T47D (cell line): Measurements from ENCODE around the gene OPTC.

ENCODE experiments used
- DNase-seq, 2 experiments: peaks; one replicate each; pipeline versions ENCODE4 v3.0.0 to v3.0.0-alpha.2; 2011 to 2012; ENCODE audit warnings: low read depth in 1 of 2, low spot score in 1 of 2
- JUND ChIP-seq: IDR thresholded peaks from 2 replicates; pipeline ENCODE4 v1.6.1; 2012; ENCODE audit warnings: low read depth
- in situ Hi-C: cut with HindIII; loops from 2 replicates; pipeline ENCODE4 v1.10.0; 2016; ENCODE audit warnings: low sequenced_read_pairs, low pct_unique_long_range_greater_than_20kb

Gene OPTC

GRCh38 chr1:203486618-203487370 lies 7.2 kb upstream of the OPTC start:
- no peak for TF ChIP-seq JUND
- DNase-seq: no peak
- in situ Hi-C loops: no loop called here

- in situ Hi-C loops: no loop called here
- no peak for TF ChIP-seq JUND
- DNase-seq: no peak
These were observed 5.4 kb upstream of the OPTC start for GRCh38 chr1:203488539-203488938.

- no peak for DNase-seq
- in situ Hi-C loops: no loop called here
- no peak for TF ChIP-seq JUND
These were observed 3.3 kb upstream of the OPTC start for GRCh38 chr1:203490607-203491006.

- in situ Hi-C loops: no loop called here
- no peak for DNase-seq
- no peak for TF ChIP-seq JUND
These were observed 2.3 kb upstream of the OPTC start for GRCh38 chr1:203491664-203492063.

- in situ Hi-C loops: no loop called here
These were observed 1.7 kb upstream of the OPTC start for GRCh38 chr1:203492082-203492747.

GRCh38 chr1:203492748-203493130 lies 1.2 kb upstream of the OPTC start:
- no peak for DNase-seq
- no peak for TF ChIP-seq JUND
- in situ Hi-C loops: no loop called here

More at GRCh38 chr1:203492082-203492747, 1.7 kb upstream of the OPTC start:
- no peak for TF ChIP-seq JUND
- no peak for DNase-seq

GRCh38 chr1:203495845-203496244 lies 1.9 kb downstream of the OPTC start:
- no peak for TF ChIP-seq JUND
- peak in 1 of 2 experiments; percentile 25 for DNase-seq
- in situ Hi-C loops: no loop called here

- in situ Hi-C loops: no loop called here
- no peak for DNase-seq
- no peak for TF ChIP-seq JUND
These were observed 3.4 kb downstream of the OPTC start for GRCh38 chr1:203497269-203497777.

GRCh38 chr1:203499643-203500278 lies 5.8 kb downstream of the OPTC start:
- in situ Hi-C loops: no loop called here
- no peak for DNase-seq
- no peak for TF ChIP-seq JUND

- in situ Hi-C loops: no loop called here
- no peak for DNase-seq
- no peak for TF ChIP-seq JUND
These were observed 6.3 kb downstream of the OPTC start for GRCh38 chr1:203500279-203500678.

GRCh38 chr1:203503836-203504235 lies 9.9 kb downstream of the OPTC start:
- in situ Hi-C loops: no loop called here
- no peak for DNase-seq
- TF ChIP-seq JUND: no peak

- in situ Hi-C loops: no loop called here
- no peak for TF ChIP-seq JUND
- DNase-seq: peak; percentile 93 to 96
These were observed 10.7 kb downstream of the OPTC start for GRCh38 chr1:203504400-203505250.
